GM19438 (cell line): ENCODE measurements around the gene PIN1.
A peak's percentile ranks its signal among the peaks of the same experiment; 100 is the strongest.
"Not testable (repeated sequence)": the region's sequence is repeated elsewhere in the genome, so short reads cannot be mapped to it uniquely, and the experiment has no call there.

Source experiments
- ATAC-seq: cut with Tn5 transposase; IDR thresholded peaks from one replicate; pipeline ENCODE4 v1.9.1; 2021; ENCODE audit warnings: low read depth; ENCODE audit not compliant: unreplicated experiment

The PIN1 gene

GRCh38 chr19:9834726-9835506 lies at the start of gene PIN1:
Gene PIN1 (plus strand): TSS chr19:9835318. CDS start chr19:9835345, 27 bp downstream.
- ATAC-seq, result peak; percentile 90

- peak; percentile 74 for ATAC-seq
Observed at GRCh38 chr19:9785367-9786331, 49.5 kb upstream of the PIN1 start.

- no peak for ATAC-seq
Observed at GRCh38 chr19:9786342-9786741, 48.8 kb upstream of the PIN1 start.

DNA sequence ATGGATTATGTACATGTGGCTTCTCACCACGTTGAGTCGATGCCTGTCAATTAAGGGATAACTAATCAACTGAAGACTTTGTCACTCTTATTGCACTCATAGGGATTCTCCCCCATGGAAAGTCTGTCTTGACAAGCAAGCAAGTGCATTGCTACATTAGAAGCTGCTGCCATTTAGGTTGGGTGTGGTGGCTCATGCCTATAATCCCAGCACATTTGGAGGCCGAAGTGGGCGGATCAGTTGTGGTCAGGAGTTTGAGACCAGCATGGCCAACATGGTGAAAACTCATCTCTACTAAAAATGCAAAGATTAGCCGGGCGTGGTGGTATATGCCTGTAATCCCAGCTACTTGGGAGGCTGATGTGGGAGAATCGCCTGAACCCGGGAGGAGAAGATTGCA lies 48.3 kb upstream of the PIN1 start:
- ATAC-seq, result no peak

DNA sequence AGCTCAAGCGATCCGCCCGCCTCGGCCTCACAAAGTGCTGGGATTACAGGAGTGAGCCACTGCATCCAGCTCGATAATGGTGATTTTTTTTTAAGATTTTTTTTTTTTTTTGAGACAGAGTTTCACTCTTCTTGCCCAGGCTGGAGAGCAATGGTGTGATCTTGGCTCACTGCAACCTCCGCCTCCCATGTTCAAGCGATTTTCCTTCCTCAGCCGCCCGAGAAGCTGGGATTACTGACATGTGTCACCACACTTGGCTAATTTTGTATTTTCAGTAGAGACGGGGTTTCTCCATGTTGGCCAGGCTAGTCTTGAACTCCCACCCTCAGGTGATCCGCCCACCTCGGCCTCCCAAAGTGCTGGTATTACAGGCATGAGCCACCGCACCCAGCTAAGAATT lies 46.5 kb upstream of the PIN1 start:
- not testable (repeated sequence) for ATAC-seq

DNA sequence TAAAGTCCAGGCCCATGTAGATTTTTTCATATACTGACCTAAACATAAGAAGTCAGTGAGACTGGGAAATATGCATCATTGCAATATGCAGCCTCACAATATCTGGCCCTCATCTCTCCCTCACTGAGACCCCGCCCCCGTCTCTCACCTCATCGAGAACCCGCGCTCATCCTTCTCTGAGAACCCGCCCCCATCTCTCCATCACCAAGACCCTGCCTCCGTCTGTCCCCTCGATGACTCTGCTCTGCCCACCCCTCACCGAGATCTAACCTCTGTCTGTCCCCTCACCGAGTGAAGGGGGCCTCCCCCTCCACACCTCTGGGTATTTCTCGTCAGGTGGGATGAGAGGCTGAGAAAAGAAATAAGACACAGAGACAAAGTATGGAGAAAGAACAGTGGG lies 46.1 kb upstream of the PIN1 start:
- no peak for ATAC-seq

GRCh38 chr19:9789579-9789978 lies 45.5 kb upstream of the PIN1 start:
- not testable (repeated sequence) for ATAC-seq

DNA sequence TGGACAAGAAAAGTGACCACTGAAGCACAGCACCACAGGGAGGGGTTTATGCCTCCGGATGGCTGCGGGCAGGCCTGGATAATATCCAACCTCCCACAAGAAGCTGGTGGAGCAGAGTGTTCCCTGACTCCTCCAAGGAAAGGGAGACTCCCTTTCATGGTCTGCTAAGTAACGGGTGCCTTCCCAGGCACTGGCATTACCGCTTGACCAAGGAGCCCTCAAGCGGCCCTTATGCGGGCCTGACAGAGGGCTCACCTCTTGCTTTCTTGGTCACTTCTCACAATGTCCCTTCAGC lies 44.1 kb upstream of the PIN1 start:
- not testable (repeated sequence) for ATAC-seq

- peak; percentile 47 for ATAC-seq
Observed at GRCh38 chr19:9791552-9792205, 43.4 kb upstream of the PIN1 start.

DNA sequence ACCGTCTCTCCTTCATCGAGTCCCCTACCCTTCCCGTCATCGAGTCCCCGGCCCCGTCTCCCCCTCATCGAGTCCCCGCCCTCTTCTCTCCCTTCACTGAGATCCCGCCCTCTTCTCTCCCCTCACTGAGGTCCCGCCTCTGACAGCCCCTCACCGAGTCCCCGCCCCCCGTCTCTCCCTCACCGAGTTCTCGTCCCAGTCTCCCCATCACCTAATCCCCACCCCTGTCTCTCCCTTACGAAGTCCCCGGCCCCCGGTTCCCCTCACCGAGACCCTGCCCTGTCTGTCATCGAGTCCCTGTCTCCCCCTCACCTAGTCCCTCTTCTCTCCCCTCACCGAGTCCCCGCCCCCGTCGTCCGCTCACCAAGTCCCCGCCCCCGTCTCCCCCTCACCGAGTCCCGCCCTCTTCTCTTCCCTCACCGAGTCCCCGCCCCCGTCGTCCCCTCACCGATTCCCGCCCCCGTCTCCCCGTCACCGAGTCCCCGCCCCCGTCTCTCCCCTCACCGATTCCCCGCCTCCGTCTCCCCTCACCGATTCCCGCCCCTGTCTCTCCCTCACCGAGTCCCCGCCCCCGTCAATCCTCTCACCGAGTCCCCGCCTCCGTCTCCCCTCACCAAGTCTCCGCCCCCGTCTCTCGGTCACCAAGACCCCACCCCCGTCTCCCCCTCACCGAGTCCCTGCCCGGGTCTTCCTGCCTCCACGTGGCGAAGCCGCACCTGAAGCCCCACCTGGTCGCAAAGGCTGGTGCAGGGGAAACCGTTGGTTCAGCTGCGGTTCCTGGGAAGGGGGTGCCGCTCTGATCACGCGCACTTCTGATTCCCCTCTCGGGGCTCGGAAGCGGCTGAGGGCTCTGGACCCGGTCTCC lies 42.7 kb upstream of the PIN1 start:
- no peak for ATAC-seq

DNA sequence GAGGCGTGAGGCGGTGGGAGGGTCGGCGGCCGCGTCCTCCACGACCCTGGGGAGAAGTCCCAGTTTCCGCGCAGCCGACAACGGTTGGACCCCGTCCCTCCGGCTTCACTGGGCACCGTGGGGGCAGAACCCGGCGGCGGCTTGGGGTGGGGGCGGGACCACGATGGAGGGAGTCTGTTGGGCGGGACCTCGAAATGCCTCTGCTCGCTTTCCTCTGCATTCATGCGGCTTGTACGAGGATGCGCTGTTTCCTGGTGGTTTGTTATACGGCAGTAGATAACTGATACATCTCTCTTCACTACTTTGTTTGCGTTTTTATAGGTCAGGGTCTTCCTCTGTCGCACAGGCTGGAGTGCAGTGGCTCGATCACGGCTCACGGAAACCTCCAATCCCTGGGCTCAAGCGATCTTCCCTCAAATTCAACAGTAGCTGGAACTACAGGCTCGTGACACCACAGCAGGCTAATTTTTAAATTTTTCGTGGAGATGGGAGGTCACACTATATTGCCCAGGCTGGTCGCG lies 42.0 kb upstream of the PIN1 start:
- no peak for ATAC-seq

- ATAC-seq, result no peak
Observed at GRCh38 chr19:9796113-9796773, 38.9 kb upstream of the PIN1 start.

DNA sequence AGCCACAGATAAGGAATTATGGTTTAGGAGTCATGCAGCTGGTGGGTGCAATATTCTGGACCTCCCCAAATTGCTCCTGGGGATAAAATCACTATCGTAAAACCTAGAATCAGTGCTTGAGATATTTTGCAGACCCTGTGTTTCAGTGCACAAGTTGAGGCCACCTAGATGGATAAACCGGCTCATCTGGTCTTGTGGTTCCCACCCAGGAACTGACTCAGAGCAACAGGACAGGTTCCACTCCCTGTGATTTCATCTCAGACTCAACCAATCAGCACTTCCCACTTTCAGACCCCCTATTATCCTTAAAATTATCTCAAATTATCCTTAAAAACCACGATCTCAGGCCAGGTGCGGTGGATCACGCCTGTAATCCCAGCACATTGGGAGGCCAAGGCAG lies 37.2 kb upstream of the PIN1 start:
- ATAC-seq, result no peak

DNA sequence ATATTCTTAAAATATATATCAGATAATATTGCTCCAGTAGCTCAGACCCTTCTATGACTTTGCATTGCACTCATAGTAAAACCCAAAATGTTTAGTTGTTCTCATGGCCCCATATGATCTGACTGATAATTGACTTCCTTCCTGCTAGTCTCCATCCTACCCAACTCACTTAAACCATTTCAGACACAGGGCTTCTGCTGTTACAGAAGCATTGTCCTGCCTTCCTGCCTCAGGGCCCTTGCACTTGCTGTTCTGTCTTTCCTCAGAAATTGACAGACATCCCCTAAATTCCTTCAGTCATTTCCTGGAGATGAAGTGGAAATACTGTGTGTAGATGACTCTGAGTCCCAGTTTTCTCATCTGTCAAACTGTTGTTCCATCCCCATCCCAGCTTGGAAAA lies 36.0 kb upstream of the PIN1 start:
- ATAC-seq, result no peak

GRCh38 chr19:9801976-9802375 lies 33.1 kb upstream of the PIN1 start:
- ATAC-seq, result no peak

- ATAC-seq, result no peak
Observed at GRCh38 chr19:9806803-9807202, 28.3 kb upstream of the PIN1 start.

DNA sequence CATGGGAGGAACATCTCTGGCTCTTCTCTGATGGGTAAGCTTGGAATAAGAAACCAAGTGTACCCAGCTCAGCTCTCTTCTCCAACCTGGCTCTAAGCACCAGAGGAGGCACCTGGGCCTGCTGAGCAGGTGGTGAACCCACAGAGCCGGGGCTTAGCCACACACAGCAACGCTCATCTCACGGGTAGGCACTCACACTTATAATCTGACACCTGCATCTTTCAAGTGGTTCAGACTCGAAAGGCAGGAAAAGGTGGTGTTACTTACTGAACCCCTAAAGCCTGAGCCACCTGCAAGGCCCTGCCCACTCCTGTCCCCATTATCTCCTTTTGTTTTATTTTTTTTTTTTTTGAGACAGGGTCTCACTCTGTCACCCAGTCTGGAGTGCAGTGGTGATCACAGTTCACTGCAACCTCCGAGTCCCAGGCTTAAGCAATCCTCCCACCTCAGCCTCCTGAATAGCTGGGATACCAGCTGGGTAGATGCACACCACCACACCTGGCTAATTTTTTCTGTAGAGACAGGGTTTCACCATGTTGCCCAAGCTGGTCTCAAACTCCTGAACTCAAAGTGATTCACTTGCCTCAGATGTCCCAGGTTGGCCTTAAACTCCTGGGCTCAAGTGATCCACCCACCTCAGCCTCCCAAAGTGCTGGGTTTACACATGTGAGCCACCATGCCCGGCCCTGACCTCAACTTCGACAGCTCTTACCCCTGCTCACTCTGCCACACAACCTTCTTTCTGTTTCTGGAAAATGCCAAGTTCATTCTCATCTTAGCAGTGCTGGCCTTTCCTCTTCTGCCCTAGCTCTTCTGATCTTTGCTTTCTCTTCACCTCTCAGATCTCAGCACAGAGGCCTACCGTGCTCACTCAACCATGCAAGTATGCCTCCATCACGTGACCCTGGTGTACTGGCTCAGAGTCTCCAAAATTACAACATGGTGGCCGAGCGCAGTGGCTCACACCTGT lies 26.0 kb upstream of the PIN1 start:
- no peak for ATAC-seq

DNA sequence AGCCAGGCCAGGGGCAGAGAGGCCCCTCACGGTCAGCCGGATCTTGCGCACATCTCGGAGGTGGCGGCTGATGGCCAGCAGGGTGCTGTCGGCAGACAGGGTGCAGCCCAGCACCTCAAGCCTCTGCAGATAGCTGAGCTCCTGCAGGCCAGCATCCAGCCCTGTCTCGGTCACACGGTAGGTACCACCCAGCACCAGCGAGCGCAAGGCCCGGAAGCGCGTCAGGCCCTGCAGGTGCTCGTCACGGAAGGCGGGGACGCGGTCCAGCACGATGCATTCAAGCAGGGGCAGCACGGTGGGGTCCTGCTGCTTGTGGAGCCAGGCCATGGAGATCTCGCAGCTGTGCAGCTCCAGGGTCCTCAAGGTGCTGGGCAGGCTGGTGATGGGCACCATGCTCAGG lies 24.0 kb upstream of the PIN1 start:
- ATAC-seq, result no peak
